HG02970 (cell line): ENCODE data around the gene GAGE12E.
"Not testable (repeated sequence)": the region's sequence is repeated elsewhere in the genome, so short reads cannot be mapped to it uniquely, and the experiment has no call there.

Experiments used
- ATAC-seq: cut with Tn5 transposase; IDR thresholded peaks from one replicate; pipeline ENCODE4 v1.9.1; 2021; ENCODE audit warnings: mild to moderate bottlenecking, moderate library complexity, moderate number of reproducible peaks; ENCODE audit not compliant: unreplicated experiment, low FRiP score

GAGE12E gene, protein sequence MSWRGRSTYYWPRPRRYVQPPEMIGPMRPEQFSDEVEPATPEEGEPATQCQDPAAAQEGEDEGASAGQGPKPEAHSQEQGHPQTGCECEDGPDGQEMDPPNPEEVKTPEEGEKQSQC

DNA sequence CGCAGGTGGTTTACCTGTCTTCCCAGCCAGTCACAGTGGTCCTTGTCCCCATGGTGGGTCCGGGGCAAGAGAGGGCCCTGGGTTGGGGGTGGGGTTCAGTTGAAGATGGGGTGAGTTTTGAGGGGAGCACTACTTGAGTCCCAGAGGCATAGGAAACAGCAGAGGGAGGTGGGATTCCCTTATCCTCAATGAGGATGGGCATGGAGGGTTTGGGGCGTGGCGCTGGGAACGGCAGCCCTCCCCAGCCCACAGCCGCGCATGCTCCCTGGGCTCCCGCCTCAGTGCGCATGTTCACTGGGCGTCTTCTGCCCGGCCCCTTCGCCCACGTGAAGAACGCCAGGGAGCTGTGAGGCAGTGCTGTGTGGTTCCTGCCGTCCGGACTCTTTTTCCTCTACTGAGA, at the start of gene GAGE12E:
Gene GAGE12E, plus strand, starts transcription at position 301 of the 400 bp plus-strand sequence. CDS start 1,155 bp downstream, outside the sequence.
- not testable (repeated sequence) for ATAC-seq

DNA sequence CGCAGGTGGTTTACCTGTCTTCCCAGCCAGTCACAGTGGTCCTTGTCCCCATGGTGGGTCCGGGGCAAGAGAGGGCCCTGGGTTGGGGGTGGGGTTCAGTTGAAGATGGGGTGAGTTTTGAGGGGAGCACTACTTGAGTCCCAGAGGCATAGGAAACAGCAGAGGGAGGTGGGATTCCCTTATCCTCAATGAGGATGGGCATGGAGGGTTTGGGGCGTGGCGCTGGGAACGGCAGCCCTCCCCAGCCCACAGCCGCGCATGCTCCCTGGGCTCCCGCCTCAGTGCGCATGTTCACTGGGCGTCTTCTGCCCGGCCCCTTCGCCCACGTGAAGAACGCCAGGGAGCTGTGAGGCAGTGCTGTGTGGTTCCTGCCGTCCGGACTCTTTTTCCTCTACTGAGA, 19.2 kb upstream of the GAGE12E start, which contains the start of gene GAGE12C:
Gene GAGE12C, plus strand, starts transcription at position 301 of the 400 bp plus-strand sequence. CDS start 1,155 bp downstream, outside the sequence.
- not testable (repeated sequence) for ATAC-seq

DNA sequence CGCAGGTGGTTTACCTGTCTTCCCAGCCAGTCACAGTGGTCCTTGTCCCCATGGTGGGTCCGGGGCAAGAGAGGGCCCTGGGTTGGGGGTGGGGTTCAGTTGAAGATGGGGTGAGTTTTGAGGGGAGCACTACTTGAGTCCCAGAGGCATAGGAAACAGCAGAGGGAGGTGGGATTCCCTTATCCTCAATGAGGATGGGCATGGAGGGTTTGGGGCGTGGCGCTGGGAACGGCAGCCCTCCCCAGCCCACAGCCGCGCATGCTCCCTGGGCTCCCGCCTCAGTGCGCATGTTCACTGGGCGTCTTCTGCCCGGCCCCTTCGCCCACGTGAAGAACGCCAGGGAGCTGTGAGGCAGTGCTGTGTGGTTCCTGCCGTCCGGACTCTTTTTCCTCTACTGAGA, 9.7 kb upstream of the GAGE12E start, which contains the start of gene GAGE12D:
Gene GAGE12D, plus strand, starts transcription at position 301 of the 400 bp plus-strand sequence. CDS start 1,155 bp downstream, outside the sequence.
- ATAC-seq, result not testable (repeated sequence)

DNA sequence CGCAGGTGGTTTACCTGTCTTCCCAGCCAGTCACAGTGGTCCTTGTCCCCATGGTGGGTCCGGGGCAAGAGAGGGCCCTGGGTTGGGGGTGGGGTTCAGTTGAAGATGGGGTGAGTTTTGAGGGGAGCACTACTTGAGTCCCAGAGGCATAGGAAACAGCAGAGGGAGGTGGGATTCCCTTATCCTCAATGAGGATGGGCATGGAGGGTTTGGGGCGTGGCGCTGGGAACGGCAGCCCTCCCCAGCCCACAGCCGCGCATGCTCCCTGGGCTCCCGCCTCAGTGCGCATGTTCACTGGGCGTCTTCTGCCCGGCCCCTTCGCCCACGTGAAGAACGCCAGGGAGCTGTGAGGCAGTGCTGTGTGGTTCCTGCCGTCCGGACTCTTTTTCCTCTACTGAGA, 9.5 kb downstream of the GAGE12E start, which contains the start of gene GAGE12F:
Gene GAGE12F, plus strand, starts transcription at position 301 of the 400 bp plus-strand sequence. CDS start 1,155 bp downstream, outside the sequence.
- ATAC-seq, result not testable (repeated sequence)

DNA sequence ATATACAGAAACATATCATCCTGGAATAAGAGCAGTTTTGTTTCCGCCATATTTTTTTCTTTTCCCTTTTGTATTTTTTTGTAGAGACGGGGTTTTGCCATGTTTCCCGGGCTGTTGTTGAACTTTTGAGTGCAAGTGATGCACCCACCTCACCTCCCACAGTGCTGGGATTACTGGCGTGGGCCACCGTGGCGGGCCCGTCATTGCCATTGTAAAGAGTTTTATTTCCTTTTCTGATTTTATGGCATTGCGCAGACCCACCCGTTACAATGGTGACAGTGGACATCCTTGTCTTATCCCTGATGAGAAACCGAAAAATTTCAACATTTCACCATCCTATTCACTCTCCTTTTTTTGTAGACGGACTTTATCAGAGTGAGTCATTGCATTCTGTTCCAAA, 17.6 kb downstream of the GAGE12E start:
- not testable (repeated sequence) for ATAC-seq

DNA sequence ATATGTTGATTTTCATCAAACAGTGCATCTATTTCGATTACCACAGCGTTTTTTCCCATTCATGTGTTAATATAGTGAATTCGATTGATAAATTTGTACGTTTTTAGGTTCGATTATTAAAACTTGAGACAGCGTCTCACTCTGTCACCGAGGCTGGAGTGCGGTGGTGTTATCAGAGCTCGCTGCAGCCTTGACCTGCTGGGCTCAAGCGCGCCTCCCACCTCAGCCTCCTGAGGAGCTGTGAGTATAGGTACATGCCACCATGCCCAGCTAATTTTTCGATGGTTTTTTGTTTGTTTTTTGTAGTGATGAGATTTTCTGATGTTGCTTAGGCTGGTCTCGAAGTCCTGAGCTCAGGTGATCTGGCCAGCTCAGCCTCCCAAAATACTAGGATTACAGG, 18.1 kb downstream of the GAGE12E start:
- ATAC-seq, result not testable (repeated sequence)

DNA sequence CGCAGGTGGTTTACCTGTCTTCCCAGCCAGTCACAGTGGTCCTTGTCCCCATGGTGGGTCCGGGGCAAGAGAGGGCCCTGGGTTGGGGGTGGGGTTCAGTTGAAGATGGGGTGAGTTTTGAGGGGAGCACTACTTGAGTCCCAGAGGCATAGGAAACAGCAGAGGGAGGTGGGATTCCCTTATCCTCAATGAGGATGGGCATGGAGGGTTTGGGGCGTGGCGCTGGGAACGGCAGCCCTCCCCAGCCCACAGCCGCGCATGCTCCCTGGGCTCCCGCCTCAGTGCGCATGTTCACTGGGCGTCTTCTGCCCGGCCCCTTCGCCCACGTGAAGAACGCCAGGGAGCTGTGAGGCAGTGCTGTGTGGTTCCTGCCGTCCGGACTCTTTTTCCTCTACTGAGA, 19.0 kb downstream of the GAGE12E start, which contains the start of gene GAGE12G:
Gene GAGE12G, plus strand, starts transcription at position 301 of the 400 bp plus-strand sequence. CDS start 1,155 bp downstream, outside the sequence.
- ATAC-seq, result not testable (repeated sequence)

DNA sequence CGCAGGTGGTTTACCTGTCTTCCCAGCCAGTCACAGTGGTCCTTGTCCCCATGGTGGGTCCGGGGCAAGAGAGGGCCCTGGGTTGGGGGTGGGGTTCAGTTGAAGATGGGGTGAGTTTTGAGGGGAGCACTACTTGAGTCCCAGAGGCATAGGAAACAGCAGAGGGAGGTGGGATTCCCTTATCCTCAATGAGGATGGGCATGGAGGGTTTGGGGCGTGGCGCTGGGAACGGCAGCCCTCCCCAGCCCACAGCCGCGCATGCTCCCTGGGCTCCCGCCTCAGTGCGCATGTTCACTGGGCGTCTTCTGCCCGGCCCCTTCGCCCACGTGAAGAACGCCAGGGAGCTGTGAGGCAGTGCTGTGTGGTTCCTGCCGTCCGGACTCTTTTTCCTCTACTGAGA, 28.6 kb downstream of the GAGE12E start, which contains the start of gene GAGE12H:
Gene GAGE12H, plus strand, starts transcription at position 301 of the 400 bp plus-strand sequence. CDS start 1,155 bp downstream, outside the sequence.
- not testable (repeated sequence) for ATAC-seq

DNA sequence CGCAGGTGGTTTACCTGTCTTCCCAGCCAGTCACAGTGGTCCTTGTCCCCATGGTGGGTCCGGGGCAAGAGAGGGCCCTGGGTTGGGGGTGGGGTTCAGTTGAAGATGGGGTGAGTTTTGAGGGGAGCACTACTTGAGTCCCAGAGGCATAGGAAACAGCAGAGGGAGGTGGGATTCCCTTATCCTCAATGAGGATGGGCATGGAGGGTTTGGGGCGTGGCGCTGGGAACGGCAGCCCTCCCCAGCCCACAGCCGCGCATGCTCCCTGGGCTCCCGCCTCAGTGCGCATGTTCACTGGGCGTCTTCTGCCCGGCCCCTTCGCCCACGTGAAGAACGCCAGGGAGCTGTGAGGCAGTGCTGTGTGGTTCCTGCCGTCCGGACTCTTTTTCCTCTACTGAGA, 38.1 kb downstream of the GAGE12E start, which contains the start of gene GAGE2A:
Gene GAGE2A, plus strand, starts transcription at position 301 of the 400 bp plus-strand sequence. CDS start 1,155 bp downstream, outside the sequence.
- ATAC-seq, result not testable (repeated sequence)

DNA sequence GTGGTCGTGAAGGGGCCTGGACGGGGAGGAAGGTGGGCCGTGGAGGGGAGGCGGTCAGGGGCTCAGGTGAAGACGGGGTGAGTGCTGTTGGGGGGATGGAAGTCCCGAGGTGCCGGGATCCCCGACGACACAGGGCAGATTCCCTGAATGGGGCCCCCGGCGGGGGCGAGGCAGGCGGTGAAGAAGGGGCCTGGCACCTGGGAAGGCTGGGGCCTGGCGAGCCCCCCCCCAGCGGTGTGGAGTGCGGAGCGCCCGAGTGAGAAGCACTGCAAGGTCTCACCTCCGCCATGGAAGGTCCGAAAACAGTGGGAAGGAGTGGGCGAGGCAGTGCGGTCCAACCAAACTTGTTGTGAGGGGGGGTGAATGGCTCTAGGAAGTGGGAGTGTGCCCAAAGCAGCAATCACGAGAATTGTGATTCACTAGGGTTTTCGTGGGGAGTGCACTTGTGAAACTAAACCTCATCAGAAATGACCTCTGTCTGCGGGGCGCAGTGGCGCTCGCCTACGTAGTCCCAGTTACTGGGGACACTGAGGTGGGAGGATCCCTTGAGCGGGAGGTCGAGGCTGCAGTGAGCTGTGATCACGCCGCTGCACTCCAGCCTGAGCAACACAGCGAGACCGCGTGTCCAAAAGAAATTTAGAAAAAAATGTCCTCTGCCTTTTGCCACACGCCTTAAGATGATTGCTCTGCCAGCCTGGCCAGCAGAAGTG, 38.8 kb downstream of the GAGE12E start:
- ATAC-seq, result not testable (repeated sequence)

DNA sequence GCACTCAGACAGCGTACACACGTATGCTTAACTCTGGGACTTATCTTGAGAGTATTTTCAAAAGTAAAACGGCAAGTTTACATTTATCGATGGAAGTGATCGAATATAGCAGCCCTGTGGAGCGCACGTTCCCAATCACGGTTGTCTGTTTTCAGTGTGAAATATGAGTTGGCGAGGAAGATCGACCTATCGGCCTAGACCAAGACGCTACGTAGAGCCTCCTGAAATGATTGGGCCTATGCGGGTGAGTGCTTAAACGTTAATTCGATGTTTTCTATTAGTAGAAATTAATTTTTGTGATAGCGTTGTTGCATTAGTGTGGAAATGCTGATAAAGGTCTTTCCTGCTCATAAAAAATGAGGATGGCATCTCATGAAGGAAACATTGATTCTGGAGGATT, 39.4 kb downstream of the GAGE12E start:
- not testable (repeated sequence) for ATAC-seq

DNA sequence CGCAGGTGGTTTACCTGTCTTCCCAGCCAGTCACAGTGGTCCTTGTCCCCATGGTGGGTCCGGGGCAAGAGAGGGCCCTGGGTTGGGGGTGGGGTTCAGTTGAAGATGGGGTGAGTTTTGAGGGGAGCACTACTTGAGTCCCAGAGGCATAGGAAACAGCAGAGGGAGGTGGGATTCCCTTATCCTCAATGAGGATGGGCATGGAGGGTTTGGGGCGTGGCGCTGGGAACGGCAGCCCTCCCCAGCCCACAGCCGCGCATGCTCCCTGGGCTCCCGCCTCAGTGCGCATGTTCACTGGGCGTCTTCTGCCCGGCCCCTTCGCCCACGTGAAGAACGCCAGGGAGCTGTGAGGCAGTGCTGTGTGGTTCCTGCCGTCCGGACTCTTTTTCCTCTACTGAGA, 47.6 kb downstream of the GAGE12E start, which contains the start of gene GAGE1:
Gene GAGE1, plus strand, starts transcription at position 301 of the 400 bp plus-strand sequence. CDS start 1,155 bp downstream, outside the sequence.
- not testable (repeated sequence) for ATAC-seq
